ENCODE data around the gene CD207.

CD207 gene

GRCh38 chr2:70817284-70817954 lies 18.2 kb downstream of the CD207 start:
- no peak for TF ChIP-seq CTCF (IDR thresholded peaks at IDR 0.05)
- Histone ChIP-seq H3K36me3 (ENCODE audit: control insufficient read depth, insufficient read depth, low read length) (no peaks in the 10 kb centered on the region), H3K4me1 (no peaks in the 10 kb centered on the region), H3K4me3 (ENCODE audit: low read depth, low read length) (no peak overlapping the region), H3K9me3 (ENCODE audit: control insufficient read depth, low read length) (no peaks in the 10 kb centered on the region), H3K79me2 (no peaks in the 10 kb centered on the region), H3K27ac (no peak overlapping the region), H3K9ac (no peak overlapping the region), H2AFZ (no peak overlapping the region), H3K4me2 (ENCODE audit: low read length) (no peak overlapping the region), H3K27me3 (ENCODE audit: control insufficient read depth, insufficient read depth, low read length) (no peaks in the 10 kb centered on the region)

GRCh38 chr2:70816726-70817125 lies 18.9 kb downstream of the CD207 start:
- H3K27ac ChIP-seq = no peak overlapping the region
- H3K27me3 ChIP-seq (ENCODE audit: control insufficient read depth, insufficient read depth, low read length) = no peaks in the 10 kb centered on the region
- H3K4me2 ChIP-seq (ENCODE audit: low read length) = no peak overlapping the region
- H3K9ac ChIP-seq = no peak overlapping the region
- H3K79me2 ChIP-seq = no peaks in the 10 kb centered on the region
- H3K4me1 ChIP-seq = no peaks in the 10 kb centered on the region
- no peak overlapping the region for H3K4me3 ChIP-seq (ENCODE audit: low read depth, low read length)
- TF ChIP-seq CTCF (IDR thresholded peaks at IDR 0.05) = no peak
- no peak overlapping the region for H2AFZ ChIP-seq
- no peaks in the 10 kb centered on the region for H3K36me3 ChIP-seq (ENCODE audit: control insufficient read depth, insufficient read depth, low read length)
- H3K9me3 ChIP-seq (ENCODE audit: control insufficient read depth, low read length) = no peaks in the 10 kb centered on the region

GRCh38 chr2:70808983-70809958 lies 26.3 kb downstream of the CD207 start:
- no peaks in the 10 kb centered on the region for H3K4me1 ChIP-seq
- H2AFZ ChIP-seq = no peak overlapping the region
- no peaks in the 10 kb centered on the region for H3K79me2 ChIP-seq
- no peak for TF ChIP-seq CTCF (IDR thresholded peaks at IDR 0.05)
- no peak overlapping the region for H3K4me2 ChIP-seq (ENCODE audit: low read length)
- no peaks in the 10 kb centered on the region for H3K9me3 ChIP-seq (ENCODE audit: control insufficient read depth, low read length)
- H3K27me3 ChIP-seq (ENCODE audit: control insufficient read depth, insufficient read depth, low read length) = no peaks in the 10 kb centered on the region
- H3K9ac ChIP-seq = no peak overlapping the region
- H3K27ac ChIP-seq = no peak overlapping the region
- H3K36me3 ChIP-seq (ENCODE audit: control insufficient read depth, insufficient read depth, low read length) = no peaks in the 10 kb centered on the region
- no peak overlapping the region for H3K4me3 ChIP-seq (ENCODE audit: low read depth, low read length)

- Histone ChIP-seq H3K9ac (no peak overlapping the region), H3K27me3 (ENCODE audit: control insufficient read depth, insufficient read depth, low read length) (no peaks in the 10 kb centered on the region)
- no peak for TF ChIP-seq CTCF (IDR thresholded peaks at IDR 0.05)
Observed at GRCh38 chr2:70807828-70808118, 27.8 kb downstream of the CD207 start.

More at GRCh38 chr2:70807828-70808118, 27.8 kb downstream of the CD207 start:
- no peaks in the 10 kb centered on the region for H3K79me2 ChIP-seq
- no peaks in the 10 kb centered on the region for H3K9me3 ChIP-seq (ENCODE audit: control insufficient read depth, low read length)
- H3K27ac ChIP-seq = no peak overlapping the region
- H3K4me2 ChIP-seq (ENCODE audit: low read length) = no peak overlapping the region
- H3K36me3 ChIP-seq (ENCODE audit: control insufficient read depth, insufficient read depth, low read length) = no peaks in the 10 kb centered on the region
- no peaks in the 10 kb centered on the region for H3K4me1 ChIP-seq
- H2AFZ ChIP-seq = no peak overlapping the region
- H3K4me3 ChIP-seq (ENCODE audit: low read depth, low read length) = no peak overlapping the region
